Osteoblast (primary cell): ENCODE data around the gene SAPCD1. TPM values are rescaled to one million over a fixed set of nuclear protein-coding genes. Genes with fewer than 3 reads are reported as not detected.

Experiments used
- DNase-seq: peaks from one replicate; pipeline ENCODE4 v3.0.0; 2011; ENCODE audit warnings: low spot score, mixed read lengths; ENCODE audit not compliant: insufficient read length; ENCODE audit errors: missing footprints
- H2AFZ ChIP-seq: 2 replicates; pipeline ENCODE4 v1.6.0; 2011; ENCODE audit warnings: mild to moderate bottlenecking, low read length
- H3K27ac ChIP-seq: 2 replicates; pipeline ENCODE4 v1.5.1; 2011; ENCODE audit warnings: mild to moderate bottlenecking, low read depth, low read length, moderate library complexity
- H3K27me3 ChIP-seq: 2 replicates; pipeline ENCODE4 v1.6.0; 2012; ENCODE audit warnings: mild to moderate bottlenecking, control low read depth, inconsistent platforms, low read length, moderate library complexity; ENCODE audit not compliant: insufficient read depth
- H3K36me3 ChIP-seq: 2 replicates; pipeline ENCODE4 v1.5.1; 2011; ENCODE audit warnings: mild to moderate bottlenecking, low read length, control low read depth, moderate library complexity; ENCODE audit not compliant: insufficient read depth
- H3K4me1 ChIP-seq: 2 replicates; pipeline ENCODE4 v1.5.1; 2011; ENCODE audit warnings: mild to moderate bottlenecking, low read length, control low read depth, moderate library complexity; ENCODE audit not compliant: insufficient read depth
- H3K4me2 ChIP-seq: 2 replicates; pipeline ENCODE4 v1.6.0; 2011; ENCODE audit warnings: mild to moderate bottlenecking, low read length; ENCODE audit not compliant: insufficient read depth
- H3K4me3 ChIP-seq: fragments of 200-600 bp; sonication (generic); 3 replicates; pipeline ENCODE4 v1.5.1; 2012; ENCODE audit warnings: mild to moderate bottlenecking, low read length, inconsistent platforms; ENCODE audit not compliant: insufficient read depth
- H3K79me2 ChIP-seq: 2 replicates; pipeline ENCODE4 v1.6.0; 2012; ENCODE audit warnings: mild to moderate bottlenecking, low read length, control low read depth, inconsistent platforms; ENCODE audit not compliant: insufficient read depth
- H3K9me3 ChIP-seq: 2 replicates; pipeline ENCODE4 v1.5.1; 2011; ENCODE audit warnings: low read depth, low read length, control low read depth
- H4K20me1 ChIP-seq: 2 replicates; pipeline ENCODE4 v1.6.0; 2012; ENCODE audit warnings: mild to moderate bottlenecking, low read length, control low read depth; ENCODE audit not compliant: insufficient read depth
- CTCF ChIP-seq: IDR thresholded peaks from 2 replicates; pipeline ENCODE4 v1.5.1; 2011; ENCODE audit warnings: mild to moderate bottlenecking, low read depth, low read length, moderate library complexity; ENCODE audit errors: extremely low read depth
- total RNA-seq: library from RNA; depleted of rRNA; stranded (reverse); fragments of >200 nt; gene quantifications from 2 replicates; pipeline ENCODE4 v1.2.3, GENCODE V29; 2012

Gene SAPCD1
- total RNA-seq, 1 donor, result 1.4 TPM

GRCh38 chr6:31794294-31794865, 31.9 kb downstream of the SAPCD1 start:
- no peak for TF ChIP-seq CTCF
- H3K36me3 ChIP-seq, result peaks cover 23% of the 10 kb centered on the region
- H3K9me3 ChIP-seq, result no peaks in the 10 kb centered on the region
- no peaks in the 10 kb centered on the region for H3K27me3 ChIP-seq
- H3K4me2 ChIP-seq, result peak overlapping the region; percentile 92
- peaks cover 33% of the 10 kb centered on the region for H3K79me2 ChIP-seq
- H4K20me1 ChIP-seq, result no peaks in the 10 kb centered on the region
- peak; percentile 94 for DNase-seq
- peak overlapping the region; percentile 92 for H3K27ac ChIP-seq
- H2AFZ ChIP-seq, result peak overlapping the region; percentile 67
- peak overlapping the region; percentile 95 for H3K4me3 ChIP-seq
- H3K4me1 ChIP-seq, result peaks cover 9% of the 10 kb centered on the region

GRCh38 chr6:31794866-31795615, 32.6 kb downstream of the SAPCD1 start:
- Histone ChIP-seq H3K4me2 (peak overlapping the region; percentile 92), H3K27ac (peak overlapping the region; percentile 92), H3K4me1 (peaks cover 9% of the 10 kb centered on the region), H3K27me3 (no peaks in the 10 kb centered on the region), H2AFZ (peak overlapping the region; percentile 91), H3K79me2 (peaks cover 31% of the 10 kb centered on the region), H3K4me3 (peak overlapping the region; percentile 95), H4K20me1 (no peaks in the 10 kb centered on the region), H3K9me3 (no peaks in the 10 kb centered on the region), H3K36me3 (peaks cover 21% of the 10 kb centered on the region)
- peak; percentile 89 for DNase-seq
- TF ChIP-seq CTCF, result no peak

DNA sequence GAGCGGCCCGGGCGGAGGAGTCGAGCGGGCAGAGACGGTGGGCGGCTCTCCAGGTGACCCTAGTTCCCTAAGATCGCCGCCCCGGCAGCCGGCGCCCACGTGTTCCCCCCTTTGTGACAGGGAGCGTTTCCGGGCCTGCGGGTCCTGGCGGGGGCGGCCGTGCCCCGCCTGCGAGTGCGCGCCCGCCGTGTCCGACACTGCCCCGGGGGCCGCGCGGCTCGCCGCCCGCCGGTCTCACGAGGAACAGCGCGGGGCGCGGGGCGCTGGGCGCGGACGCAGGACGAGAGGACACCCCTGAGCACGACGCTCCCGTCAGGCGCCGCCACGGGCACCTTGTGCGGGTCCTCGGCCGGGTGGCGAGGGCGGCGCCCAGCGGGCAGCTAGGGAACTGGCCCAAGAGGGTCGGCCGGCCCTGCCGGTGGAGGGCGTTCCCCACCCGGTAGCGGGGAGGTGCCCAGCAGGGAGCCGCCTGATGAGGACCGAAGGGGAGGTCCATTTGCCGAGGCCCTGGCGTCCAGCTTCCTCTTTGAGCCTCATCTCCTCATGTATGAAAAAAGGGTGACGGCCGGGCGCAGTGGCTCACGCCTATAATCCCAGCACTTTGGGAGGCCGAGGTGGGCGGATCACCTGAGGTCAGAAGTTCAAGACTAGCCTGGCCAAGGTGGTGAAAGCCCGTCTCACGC, 33.3 kb downstream of the SAPCD1 start, which contains the start of gene VARS1:
VARS1 (minus strand) TSS at position 137 of the 683 bp plus-strand sequence. CDS start 535 bp downstream, outside the sequence.
- H3K79me2 ChIP-seq, result peaks cover 31% of the 10 kb centered on the region
- H3K27ac ChIP-seq, result peak within 1 kb of the TSS; percentile 92
- H3K9me3 ChIP-seq, result no peaks in the 10 kb centered on the region
- H2AFZ ChIP-seq, result peak within 1 kb of the TSS; percentile 91
- DNase-seq, result peak; percentile 100
- H3K4me1 ChIP-seq, result peaks cover 9% of the 10 kb centered on the region
- peaks cover 17% of the 10 kb centered on the region for H3K36me3 ChIP-seq
- peak; percentile 56 for TF ChIP-seq CTCF
- peak within 1 kb of the TSS; percentile 92 for H3K4me2 ChIP-seq
- H3K27me3 ChIP-seq, result no peaks in the 10 kb centered on the region
- peak within 1 kb of the TSS; percentile 95 for H3K4me3 ChIP-seq
- H4K20me1 ChIP-seq, result no peaks in the 10 kb centered on the region

DNA sequence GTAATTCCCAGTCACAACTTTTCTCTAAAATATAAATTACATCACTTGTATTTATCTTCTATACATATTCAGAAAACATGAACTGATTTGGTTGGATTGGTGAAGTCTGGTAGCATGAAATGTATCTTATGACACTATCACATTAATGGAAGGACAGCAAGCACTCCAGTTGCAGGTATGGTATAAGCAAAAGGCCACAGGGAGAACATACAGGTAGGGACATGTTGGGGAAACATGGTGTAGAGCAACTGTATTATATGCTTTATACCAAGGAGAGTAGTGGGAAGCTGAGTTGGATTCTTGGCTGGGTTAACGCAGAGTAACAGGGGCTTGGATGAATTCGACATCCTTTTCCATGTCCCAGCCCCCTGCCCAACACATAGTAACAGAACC, 34.5 kb downstream of the SAPCD1 start:
- no peak for DNase-seq
- no peak for TF ChIP-seq CTCF
- Histone ChIP-seq H3K27me3 (no peaks in the 10 kb centered on the region), H3K36me3 (peaks cover 7% of the 10 kb centered on the region), H4K20me1 (no peaks in the 10 kb centered on the region), H2AFZ (no peak overlapping the region), H3K4me3 (no peak overlapping the region), H3K9me3 (no peaks in the 10 kb centered on the region), H3K4me2 (no peak overlapping the region), H3K27ac (no peak overlapping the region), H3K4me1 (peaks cover 9% of the 10 kb centered on the region), H3K79me2 (peaks cover 27% of the 10 kb centered on the region)
